H9 (cell line): Measurements from ENCODE around the gene TPH1. TPM values are rescaled to one million over a fixed set of nuclear protein-coding genes. Genes with fewer than 3 reads are reported as not detected.

ENCODE experiments used
- DNase-seq: peaks from one replicate; pipeline ENCODE4 v3.0.0-alpha.2; 2017
- H2AFZ ChIP-seq: one replicate; pipeline ENCODE4 v1.6.1; 2013; ENCODE audit warnings: mild to moderate bottlenecking, low read length, control low read depth, moderate library complexity
- H2AK5ac ChIP-seq: 2 replicates; pipeline ENCODE4 v1.6.1; 2013; ENCODE audit warnings: low read length, control low read depth, mixed read lengths; ENCODE audit not compliant: insufficient read length
- H2BK120ac ChIP-seq: one replicate; pipeline ENCODE4 v1.6.1; 2013; ENCODE audit warnings: low read depth, mild to moderate bottlenecking, low read length, control low read depth, inconsistent platforms; ENCODE audit not compliant: poor library complexity, severe bottlenecking
- H2BK12ac ChIP-seq: 2 replicates; pipeline ENCODE4 v1.6.1; 2013; ENCODE audit warnings: low read length, control low read depth, mixed read lengths, low read depth; ENCODE audit not compliant: insufficient read length
- H2BK15ac ChIP-seq: 2 replicates; pipeline ENCODE4 v1.6.1; 2013; ENCODE audit warnings: low read depth, low read length, control low read depth
- H2BK20ac ChIP-seq: one replicate; pipeline ENCODE4 v1.6.1; 2013; ENCODE audit warnings: low read depth, mild to moderate bottlenecking, low read length, control low read depth, inconsistent platforms; ENCODE audit not compliant: poor library complexity, severe bottlenecking
- H2BK5ac ChIP-seq: 2 replicates; pipeline ENCODE4 v1.6.1; 2013; ENCODE audit warnings: low read length, control low read depth, mixed read lengths; ENCODE audit not compliant: insufficient read length
- H3K14ac ChIP-seq: 2 replicates; pipeline ENCODE4 v1.6.1; 2013; ENCODE audit warnings: low read length, control low read depth; ENCODE audit not compliant: insufficient read depth
- H3K18ac ChIP-seq: 2 replicates; pipeline ENCODE4 v1.6.1; 2013; ENCODE audit warnings: low read depth, mild to moderate bottlenecking, mixed read lengths, low read length, control low read depth; ENCODE audit not compliant: insufficient read length
- H3K23ac ChIP-seq: 2 replicates; pipeline ENCODE4 v1.6.1; 2013; ENCODE audit warnings: low read length, control low read depth, mixed read lengths, low read depth; ENCODE audit not compliant: insufficient read length
- H3K23me2 ChIP-seq: 2 replicates; pipeline ENCODE4 v1.6.1; 2013; ENCODE audit warnings: low read depth, mild to moderate bottlenecking, mixed read lengths, low read length, control low read depth; ENCODE audit not compliant: insufficient read length, poor library complexity, severe bottlenecking
- H3K27ac ChIP-seq: 2 replicates; pipeline ENCODE4 v1.5.1; 2013; ENCODE audit warnings: low read length, control low read depth, mixed read lengths, low read depth; ENCODE audit not compliant: insufficient read length
- H3K27me3 ChIP-seq: 2 replicates; pipeline ENCODE4 v1.6.1; 2013; ENCODE audit warnings: low read length, control low read depth, inconsistent platforms; ENCODE audit not compliant: insufficient read depth
- H3K4ac ChIP-seq: 2 replicates; pipeline ENCODE4 v1.6.1; 2013; ENCODE audit warnings: low read depth, mild to moderate bottlenecking, control low read depth, inconsistent platforms, low read length, moderate library complexity
- H3K4me1 ChIP-seq: 2 replicates; pipeline ENCODE4 v1.6.1; 2013; ENCODE audit warnings: low read length, control low read depth, inconsistent platforms; ENCODE audit not compliant: insufficient read depth
- H3K4me2 ChIP-seq: 2 replicates; pipeline ENCODE4 v1.6.1; 2013; ENCODE audit warnings: low read length, control low read depth, mixed read lengths; ENCODE audit not compliant: insufficient read length, insufficient read depth
- H3K56ac ChIP-seq: 2 replicates; pipeline ENCODE4 v1.6.1; 2013; ENCODE audit warnings: low read depth, mild to moderate bottlenecking, mixed read lengths, low read length, control low read depth; ENCODE audit not compliant: insufficient read length
- H3K79me1 ChIP-seq: 2 replicates; pipeline ENCODE4 v1.6.1; 2013; ENCODE audit warnings: low read depth, mild to moderate bottlenecking, moderate library complexity, low read length, control low read depth, inconsistent platforms; ENCODE audit not compliant: insufficient read depth, poor library complexity, severe bottlenecking
- H3K79me2 ChIP-seq: 2 replicates; pipeline ENCODE4 v1.6.1; 2013; ENCODE audit warnings: low read length, control low read depth, inconsistent platforms; ENCODE audit not compliant: insufficient read depth
- H3K9ac ChIP-seq: 2 replicates; pipeline ENCODE4 v1.6.1; 2013; ENCODE audit warnings: low read length, control low read depth, mixed read lengths; ENCODE audit not compliant: insufficient read length; ENCODE audit errors: extremely low read depth
- H3K9me3 ChIP-seq: one replicate; pipeline ENCODE4 v1.6.1; 2013; ENCODE audit warnings: low read depth, low read length, inconsistent platforms; ENCODE audit not compliant: control insufficient read depth
- H3T11ph ChIP-seq: one replicate; pipeline ENCODE4 v1.6.1; 2013; ENCODE audit warnings: mild to moderate bottlenecking, low read length, control low read depth, inconsistent platforms
- H4K20me1 ChIP-seq: one replicate; pipeline ENCODE4 v1.6.1; 2013; ENCODE audit not compliant: control insufficient read depth, insufficient read length, insufficient read depth
- H4K5ac ChIP-seq: 2 replicates; pipeline ENCODE4 v1.6.1; 2013; ENCODE audit warnings: low read depth, mild to moderate bottlenecking, mixed read lengths, low read length, control low read depth; ENCODE audit not compliant: insufficient read length
- H4K8ac ChIP-seq: replicated peaks from 2 replicates; pipeline ENCODE4 v1.6.1; 2013; ENCODE audit warnings: low read length, control low read depth, mixed read lengths, low read depth; ENCODE audit not compliant: insufficient read length
- H4K91ac ChIP-seq: 2 replicates; pipeline ENCODE4 v1.6.1; 2013; ENCODE audit warnings: low read depth, mild to moderate bottlenecking, moderate library complexity, mixed read lengths, low read length, control low read depth; ENCODE audit not compliant: insufficient read length
- H3K27ac Mint-ChIP-seq, 3 experiments: 2 replicates in 2 of 3; 3 replicates in 1 of 3; pipeline ENCODE4 v1.8.0; 2020 to 2021; ENCODE audit warnings: mixed read lengths in 3 of 3, mild to moderate bottlenecking in 1 of 3, moderate library complexity in 1 of 3
- H3K27me3 Mint-ChIP-seq: 2 replicates; pipeline ENCODE4 v1.8.0; 2021; ENCODE audit warnings: low read depth, mild to moderate bottlenecking, moderate library complexity, mixed read lengths
- H3K36me3 Mint-ChIP-seq, 3 experiments: 2 replicates in 2 of 3; 3 replicates in 1 of 3; pipeline ENCODE4 v1.8.0; 2020 to 2021; ENCODE audit warnings: low read depth in 3 of 3, mixed read lengths in 3 of 3; ENCODE audit not compliant: insufficient read depth in 1 of 3
- H3K4me1 Mint-ChIP-seq, 2 experiments: 2 replicates each; pipeline ENCODE4 v1.8.0; 2020; ENCODE audit warnings: mixed read lengths in 2 of 2
- H3K4me3 Mint-ChIP-seq, 2 experiments: 2 replicates in 1 of 2; 3 replicates in 1 of 2; pipeline ENCODE4 v1.8.0; 2020 to 2021; ENCODE audit warnings: mild to moderate bottlenecking in 2 of 2, mixed read lengths in 2 of 2, moderate library complexity in 1 of 2
- H3K9me3 Mint-ChIP-seq, 2 experiments: 2 replicates in 1 of 2; 3 replicates in 1 of 2; pipeline ENCODE4 v1.8.0; 2020; ENCODE audit warnings: mild to moderate bottlenecking in 2 of 2, mixed read lengths in 2 of 2, moderate library complexity in 1 of 2
- total RNA-seq: library from RNA; stranded (reverse); gene quantifications from 2 replicates; pipeline ENCODE4 v1.2.1, GENCODE V29; 2021
- TF ChIP-seq, protein P1 (sequence below): fragments of 200-600 bp; sonication (generic); conservative IDR thresholded peaks from 3 replicates; pipeline ENCODE4 v1.8.0; 2021; ENCODE audit warnings: antibody characterized with exemption, mild to moderate bottlenecking

Gene TPH1
- total RNA-seq, 1 experiment from 2014 or later: 0.17 TPM

DNA sequence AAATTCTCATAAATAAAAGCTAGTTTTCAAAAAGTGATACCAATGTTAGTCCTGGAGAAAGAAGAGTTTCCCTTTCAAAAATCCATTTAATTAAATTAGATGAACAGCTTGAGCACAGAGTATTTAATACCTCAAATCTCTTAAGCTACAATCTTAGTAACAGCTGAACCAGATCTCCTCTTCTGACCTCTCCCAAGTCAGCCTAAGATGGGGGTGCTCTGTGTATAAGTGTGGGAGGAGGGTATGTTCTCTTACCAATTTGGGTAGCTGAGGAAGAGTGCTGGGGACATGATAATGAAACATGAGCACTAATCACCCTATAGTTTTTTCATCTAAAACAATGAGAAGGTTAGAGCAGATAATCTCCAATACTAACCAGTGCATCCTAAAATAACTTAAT, 9.6 kb downstream of the TPH1 start:
- Histone ChIP-seq H3K23ac (no peak overlapping the region), H2BK12ac (no peak overlapping the region), H4K91ac (no peak overlapping the region), H2BK15ac (no peak overlapping the region), H3K9ac (no peak overlapping the region), H3K4me1 (no peaks in the 10 kb centered on the region), H4K5ac (no peak overlapping the region), H2BK5ac (no peak overlapping the region), H3K14ac (no peak overlapping the region), H3T11ph (no peak overlapping the region), H3K27ac (no peak overlapping the region), H3K9me3 (no peaks in the 10 kb centered on the region), H3K18ac (no peak overlapping the region), H4K20me1 (no peaks in the 10 kb centered on the region), H3K27me3 (no peaks in the 10 kb centered on the region), H2BK20ac (no peak overlapping the region), H3K4me2 (no peak overlapping the region), H4K8ac (no peak overlapping the region), H2AK5ac (no peak overlapping the region), H2AFZ (no peak overlapping the region), H3K79me1 (no peaks in the 10 kb centered on the region), H3K56ac (no peak overlapping the region), H2BK120ac (no peak overlapping the region), H3K79me2 (no peaks in the 10 kb centered on the region), H3K4ac (no peak overlapping the region), H3K23me2 (no peaks in the 10 kb centered on the region)
- Mint-ChIP-seq H3K36me3 (no peaks in the 10 kb centered on the region), H3K9me3 (no peaks in the 10 kb centered on the region), H3K4me1 (no peaks in the 10 kb centered on the region), H3K27me3 (0 out of 2 replicates have a peak, but pooled peaks cover 2% of the 10 kb centered on the region), H3K4me3 (no peak overlapping the region), H3K27ac (no peak overlapping the region)
- DNase-seq: no peak
- TF ChIP-seq, protein P1, sequence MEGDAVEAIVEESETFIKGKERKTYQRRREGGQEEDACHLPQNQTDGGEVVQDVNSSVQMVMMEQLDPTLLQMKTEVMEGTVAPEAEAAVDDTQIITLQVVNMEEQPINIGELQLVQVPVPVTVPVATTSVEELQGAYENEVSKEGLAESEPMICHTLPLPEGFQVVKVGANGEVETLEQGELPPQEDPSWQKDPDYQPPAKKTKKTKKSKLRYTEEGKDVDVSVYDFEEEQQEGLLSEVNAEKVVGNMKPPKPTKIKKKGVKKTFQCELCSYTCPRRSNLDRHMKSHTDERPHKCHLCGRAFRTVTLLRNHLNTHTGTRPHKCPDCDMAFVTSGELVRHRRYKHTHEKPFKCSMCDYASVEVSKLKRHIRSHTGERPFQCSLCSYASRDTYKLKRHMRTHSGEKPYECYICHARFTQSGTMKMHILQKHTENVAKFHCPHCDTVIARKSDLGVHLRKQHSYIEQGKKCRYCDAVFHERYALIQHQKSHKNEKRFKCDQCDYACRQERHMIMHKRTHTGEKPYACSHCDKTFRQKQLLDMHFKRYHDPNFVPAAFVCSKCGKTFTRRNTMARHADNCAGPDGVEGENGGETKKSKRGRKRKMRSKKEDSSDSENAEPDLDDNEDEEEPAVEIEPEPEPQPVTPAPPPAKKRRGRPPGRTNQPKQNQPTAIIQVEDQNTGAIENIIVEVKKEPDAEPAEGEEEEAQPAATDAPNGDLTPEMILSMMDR: no peak
